Right lung (tissue), 10 donors: Measurements from ENCODE around the gene YWHAG. TPM values are rescaled to one million over a fixed set of nuclear protein-coding genes. Genes with fewer than 3 reads are reported as not detected.
"Not testable (repeated sequence)": the region's sequence is repeated elsewhere in the genome, so short reads cannot be mapped to it uniquely, and the experiment has no call there.

ENCODE experiments used
- DNase-seq, 2 donors: peaks; one replicate each; pipeline ENCODE4 v3.0.0-alpha.2; 2013
- long read RNA-seq, 8 donors: transcript quantifications; one replicate each; lab custom pipeline, GENCODE V29; 2026
- polyA plus RNA-seq, 5 donors: library from polyadenylated mRNA; unstranded; fragments of 120-200 nt; gene quantifications; one replicate each; pipeline versions ENCODE4 v1.2.1 to v1.2.3, GENCODE V29; 2013; ENCODE audit warnings: inconsistent platforms in 1 of 5, low replicate concordance in 1 of 5; ENCODE audit not compliant: insufficient read length in 5 of 5, insufficient read depth in 1 of 5

The YWHAG gene
- polyA plus RNA-seq: 100 to 1,000 TPM in 3 of 5 donors, 10 to 100 TPM in 2; 92.9 to 109 (median 103) TPM
- long read RNA-seq, donor 1, transcript YWHAG-201 (2 exons, 3,750 nt): major isoform, 61 of 61 reads
- long read RNA-seq, donor 1, partial matches to known transcripts: 0 of 61 reads
- long read RNA-seq, donor 1, other reads (novel, unspliced or antisense): 0 of 61 reads
- long read RNA-seq, donor 2, transcript YWHAG-201 (2 exons, 3,750 nt): major isoform, 19 of 19 reads
- long read RNA-seq, donor 2, partial matches to known transcripts: 0 of 19 reads
- long read RNA-seq, donor 2, other reads (novel, unspliced or antisense): 0 of 19 reads
- long read RNA-seq, donor 3, transcript YWHAG-201 (2 exons, 3,750 nt): major isoform, 29 of 124 reads
- long read RNA-seq, donor 3, partial matches to known transcripts: 95 of 124 reads
- long read RNA-seq, donor 3, other reads (novel, unspliced or antisense): 0 of 124 reads
- long read RNA-seq, donor 4, transcript YWHAG-201 (2 exons, 3,750 nt): major isoform, 30 of 128 reads
- long read RNA-seq, donor 4, partial matches to known transcripts: 98 of 128 reads
- long read RNA-seq, donor 4, other reads (novel, unspliced or antisense): 0 of 128 reads
- long read RNA-seq, donor 5, transcript YWHAG-201 (2 exons, 3,750 nt): major isoform, 57 of 57 reads
- long read RNA-seq, donor 5, partial matches to known transcripts: 0 of 57 reads
- long read RNA-seq, donor 5, other reads (novel, unspliced or antisense): 0 of 57 reads
- long read RNA-seq, donor 6, transcript YWHAG-201 (2 exons, 3,750 nt): major isoform, 64 of 64 reads
- long read RNA-seq, donor 6, partial matches to known transcripts: 0 of 64 reads
- long read RNA-seq, donor 6, other reads (novel, unspliced or antisense): 0 of 64 reads
- long read RNA-seq, donor 7, transcript YWHAG-201 (2 exons, 3,750 nt): major isoform, 22 of 22 reads
- long read RNA-seq, donor 7, partial matches to known transcripts: 0 of 22 reads
- long read RNA-seq, donor 7, other reads (novel, unspliced or antisense): 0 of 22 reads
- long read RNA-seq, donor 8, transcript YWHAG-201 (2 exons, 3,750 nt): major isoform, 15 of 49 reads
- long read RNA-seq, donor 8, partial matches to known transcripts: 34 of 49 reads
- long read RNA-seq, donor 8, other reads (novel, unspliced or antisense): 0 of 49 reads

DNA sequence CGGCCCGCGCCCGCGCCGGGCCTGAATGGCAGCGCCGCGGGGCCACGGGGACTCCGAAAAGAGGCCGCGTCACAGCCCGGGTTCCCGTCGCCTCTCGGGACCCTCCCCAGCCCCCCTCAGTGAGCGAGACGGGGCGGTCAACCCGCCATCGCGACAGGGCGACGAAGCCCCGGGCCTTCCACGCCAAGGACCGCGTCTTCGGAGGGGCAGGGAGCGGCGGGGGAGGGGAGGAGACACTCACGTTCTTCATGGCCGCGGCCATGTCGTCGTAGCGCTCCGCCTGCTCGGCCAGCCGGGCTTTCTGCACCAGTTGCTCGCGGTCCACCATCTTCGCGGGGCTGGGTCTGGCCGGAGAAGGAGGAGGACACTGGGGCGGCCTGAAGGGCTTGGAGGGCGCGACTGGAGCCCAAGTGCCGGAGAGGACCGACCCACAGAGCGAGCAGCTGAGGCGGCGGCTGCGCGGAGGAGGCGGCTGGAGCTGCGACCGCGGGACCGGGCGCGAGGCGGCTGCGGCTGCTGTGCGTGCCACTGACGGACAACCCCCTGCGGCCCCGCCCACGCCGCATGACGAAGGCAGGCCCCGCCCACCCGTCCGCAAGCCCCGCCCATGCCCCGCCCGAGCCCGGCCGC is at the start of gene YWHAG:
Gene YWHAG, minus strand, starts transcription at position 511 of the 630 bp plus-strand sequence. Its CDS starts 183 bp downstream, at position 328.
- peak in 1 of 2 donors; percentile 91 for DNase-seq

- DNase-seq: no peak
Observed at GRCh38 chr7:76408121-76408560, 49.4 kb upstream of the YWHAG start.

DNA sequence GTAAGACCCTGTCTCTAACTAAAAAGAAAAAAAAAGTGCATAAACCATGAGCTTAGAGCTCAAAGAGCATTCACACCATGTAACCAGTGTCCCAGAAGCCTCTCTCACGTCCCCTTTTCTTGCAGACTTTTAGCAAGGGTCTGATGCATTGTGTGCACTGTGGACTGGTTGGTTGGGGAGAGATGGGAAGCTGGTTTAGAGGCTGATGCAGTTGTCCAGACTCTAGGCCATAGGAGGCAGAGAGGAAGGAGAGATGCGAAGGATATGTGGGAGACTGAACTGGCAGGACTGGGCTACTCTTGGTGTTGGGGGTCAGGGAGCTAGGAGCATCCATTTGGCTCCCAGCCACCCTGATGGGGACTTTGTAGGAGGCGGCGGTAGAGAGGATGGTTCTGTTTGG is 48.9 kb upstream of the YWHAG start:
- no peak for DNase-seq

DNA sequence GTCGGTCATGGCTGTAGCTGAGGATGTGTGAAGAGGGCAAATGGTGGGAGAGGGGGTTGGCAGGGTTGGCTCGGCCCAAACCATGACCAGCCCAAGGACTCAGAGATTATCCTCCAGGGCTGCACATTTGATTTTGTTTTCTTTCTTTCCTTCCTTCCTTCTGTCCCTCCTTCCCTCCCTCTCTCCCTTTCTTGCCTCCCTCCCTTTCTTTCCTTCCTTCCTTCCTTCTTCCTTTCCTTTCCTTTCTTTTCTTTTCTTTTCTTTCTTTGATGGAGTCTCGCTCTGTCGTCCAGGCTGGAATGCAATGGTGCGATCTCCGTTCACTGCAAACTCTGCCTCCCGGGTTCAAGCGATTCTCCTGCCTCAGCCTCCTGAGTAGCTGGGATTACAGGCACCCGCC is 46.9 kb upstream of the YWHAG start:
- no peak for DNase-seq

- DNase-seq: no peak
Observed at GRCh38 chr7:76403780-76404494, 45.1 kb upstream of the YWHAG start.

- not testable (repeated sequence) for DNase-seq
Observed at GRCh38 chr7:76403097-76403496, 44.3 kb upstream of the YWHAG start.

GRCh38 chr7:76400248-76400647 is 41.5 kb upstream of the YWHAG start:
- DNase-seq: no peak

GRCh38 chr7:76397409-76398183 is 38.8 kb upstream of the YWHAG start:
- peak in 1 of 2 donors; percentile 43 for DNase-seq

DNA sequence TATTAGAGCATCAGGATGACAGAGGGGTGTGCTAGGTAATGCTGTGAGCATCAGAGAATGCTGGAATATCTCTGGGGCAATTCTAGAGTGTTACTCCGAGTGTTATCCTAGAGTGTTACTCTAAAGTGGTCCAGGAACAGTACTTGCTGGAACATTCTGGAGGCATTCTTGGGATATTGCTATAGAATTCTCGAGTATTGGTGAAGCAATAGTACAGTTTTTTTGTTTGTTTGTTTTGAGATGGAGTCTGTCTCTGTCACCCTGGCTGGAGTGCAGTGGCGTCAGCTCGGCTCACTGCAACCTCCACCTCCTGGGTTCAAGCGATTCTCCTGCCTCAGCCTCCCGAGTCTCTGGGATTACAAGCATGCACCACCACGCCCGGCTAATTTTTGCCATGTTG is 38.1 kb upstream of the YWHAG start:
- no peak for DNase-seq

- peak in 1 of 2 donors; percentile 42 for DNase-seq
Observed at GRCh38 chr7:76395965-76396726, 37.4 kb upstream of the YWHAG start.

DNA sequence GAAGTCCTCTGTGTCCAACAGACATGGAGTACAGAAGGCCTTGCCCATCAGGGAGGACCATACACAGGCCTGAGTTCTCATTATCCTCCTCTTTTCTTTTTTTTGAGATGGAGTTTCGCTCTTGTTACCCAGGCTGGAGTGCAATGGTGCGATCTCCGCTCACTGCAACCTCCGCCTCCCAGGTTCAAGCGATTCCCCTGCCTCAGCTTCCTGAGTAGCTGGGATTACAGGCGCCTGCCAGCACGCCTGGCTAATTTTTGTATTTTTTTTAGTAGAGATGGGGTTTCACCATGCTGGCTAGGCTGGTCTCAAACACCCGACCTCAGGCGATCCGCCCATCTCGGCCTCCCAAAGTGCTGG is 36.8 kb upstream of the YWHAG start:
- not testable (repeated sequence) for DNase-seq

DNA sequence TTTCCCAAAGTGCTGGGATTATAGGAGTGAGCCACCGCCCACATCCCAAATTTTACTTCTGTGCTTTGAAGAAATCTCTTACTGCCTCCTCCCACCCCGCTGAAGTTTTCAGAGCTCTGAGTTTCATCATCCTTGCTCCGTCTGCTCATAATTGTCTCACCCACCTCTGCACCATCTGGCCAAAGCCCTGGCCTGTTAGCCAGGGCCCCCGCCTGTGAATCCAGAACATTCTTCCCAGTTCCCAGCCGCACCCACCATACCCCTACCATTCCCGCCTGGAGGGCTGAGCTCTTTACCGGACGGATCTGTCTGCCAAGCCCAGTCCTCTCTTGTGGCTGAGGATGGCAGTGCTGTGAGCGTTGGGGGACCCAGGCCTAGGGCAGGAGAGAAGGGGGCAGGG is 36.2 kb upstream of the YWHAG start:
- DNase-seq: no peak

DNA sequence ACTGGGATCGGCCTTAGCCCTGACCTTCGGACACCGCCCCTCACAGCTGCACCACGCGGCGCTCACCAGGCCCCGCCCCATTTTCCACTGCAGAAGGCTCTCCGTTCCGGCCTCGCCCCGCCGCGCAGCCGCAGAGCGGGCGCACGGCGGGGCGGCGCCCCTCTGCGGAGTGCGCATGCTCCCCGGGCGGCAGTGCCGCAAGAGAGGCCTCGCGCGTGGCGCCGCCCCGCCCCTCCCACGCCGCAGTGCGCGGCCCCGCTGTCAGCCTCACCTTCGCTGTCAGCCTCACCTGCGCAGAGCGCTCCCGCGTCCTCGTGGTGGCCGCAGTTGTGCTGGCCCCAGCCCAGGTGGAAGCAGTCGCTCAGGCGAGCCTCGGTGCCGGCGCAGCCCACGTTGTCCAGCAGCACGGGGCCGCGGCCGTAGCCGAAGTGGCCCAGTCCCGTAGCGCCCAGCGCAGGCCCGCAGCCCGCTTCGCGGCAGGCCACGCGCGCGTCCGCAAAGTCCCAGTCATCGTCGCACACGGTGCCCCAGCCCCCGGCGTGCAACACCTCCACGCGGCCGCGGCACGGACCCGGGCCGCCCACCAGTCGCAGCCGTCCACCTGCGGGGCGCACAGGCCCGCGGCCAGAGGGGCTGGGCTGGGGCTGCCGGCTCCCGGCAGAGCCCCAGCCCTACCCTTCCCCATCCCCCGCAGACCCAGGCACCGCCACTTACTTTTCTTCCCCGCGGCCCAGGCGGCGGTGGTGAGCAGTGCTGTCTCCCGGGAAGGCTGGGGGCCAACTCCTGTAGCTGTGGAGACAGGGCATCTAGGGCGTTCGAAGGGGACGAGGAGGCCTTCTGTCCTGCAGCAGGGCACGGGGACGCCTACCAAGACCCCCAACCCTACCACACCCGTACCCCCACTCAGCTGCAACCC is 34.6 kb upstream of the YWHAG start:
- peak; percentile 91 to 94 for DNase-seq

- DNase-seq: no peak
Observed at GRCh38 chr7:76392531-76393115, 33.8 kb upstream of the YWHAG start.

- DNase-seq: no peak
Observed at GRCh38 chr7:76390092-76390491, 31.3 kb upstream of the YWHAG start.

DNA sequence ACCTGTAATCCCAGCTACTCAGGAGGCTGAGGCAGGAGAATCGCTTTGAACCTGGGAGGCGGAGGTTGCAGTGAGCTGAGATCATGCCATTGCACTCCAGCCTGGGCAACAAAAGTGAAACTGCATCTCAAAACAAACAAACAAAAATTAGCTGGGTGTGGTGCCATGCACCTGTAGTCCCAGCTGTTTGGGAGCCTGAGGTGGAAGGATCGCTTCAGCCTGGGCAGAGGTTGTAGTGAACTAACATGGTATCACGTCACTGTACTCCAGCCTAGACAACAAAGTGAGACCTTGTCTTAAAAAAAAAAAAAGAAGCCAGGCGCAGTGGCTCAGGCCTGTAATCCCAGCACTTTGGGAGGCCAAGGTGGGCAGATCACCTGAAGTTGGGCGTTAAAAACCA is 29.0 kb upstream of the YWHAG start:
- DNase-seq: not testable (repeated sequence)

GRCh38 chr7:76386691-76387260 is 28.0 kb upstream of the YWHAG start:
- DNase-seq: no peak
